ENCODE measurements around the gene NFIB.

Gene NFIB

DNA sequence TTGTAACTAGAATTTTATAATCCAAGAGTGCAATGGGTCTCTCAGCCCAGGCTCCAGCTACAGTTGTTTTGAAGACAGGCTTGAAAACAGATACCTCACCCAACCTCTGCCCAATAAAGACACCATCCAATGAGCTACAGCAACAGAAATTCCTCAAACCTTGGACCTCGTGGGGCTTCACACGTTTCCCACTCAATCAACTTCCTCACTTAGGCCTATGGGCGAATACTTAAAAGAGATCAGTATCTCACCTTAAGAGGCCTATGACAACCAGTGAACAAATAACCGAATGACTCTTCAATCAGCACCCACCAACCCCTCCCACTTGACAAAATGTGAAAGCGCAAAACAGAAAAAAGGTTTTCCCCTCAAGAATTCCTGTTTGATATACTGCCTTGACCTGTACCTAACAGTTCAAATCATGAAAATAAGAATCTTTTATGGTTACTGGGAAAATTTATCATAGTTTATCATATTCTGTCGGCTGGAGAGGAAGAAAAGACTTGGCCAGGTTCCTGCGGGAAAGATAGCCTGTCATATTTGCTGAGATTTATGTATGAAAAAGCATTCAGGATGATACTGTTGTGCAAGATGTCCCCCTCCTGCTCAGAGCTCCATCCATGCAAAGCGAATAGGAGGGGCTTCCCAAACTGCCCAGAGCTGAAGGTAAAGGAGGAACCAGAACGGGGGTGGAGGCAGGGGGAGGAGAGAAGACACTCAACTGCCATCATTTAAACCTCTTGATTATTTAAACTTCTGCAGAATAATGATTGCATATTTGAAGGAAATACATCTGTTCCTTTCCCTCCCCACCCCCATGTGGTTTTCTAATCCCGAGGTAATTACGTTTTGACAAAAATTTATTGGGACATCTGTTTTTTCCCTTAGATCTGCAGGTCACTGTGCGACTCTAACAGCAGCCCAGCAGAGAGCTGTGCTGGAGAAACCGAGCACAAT, 256.3 kb downstream of the NFIB start:
- no peak overlapping the region for H3K27ac ChIP-seq
- no peak for TF ChIP-seq ZFX (IDR thresholded peaks at IDR 0.05; ENCODE audit: borderline replicate concordance)
- TF ChIP-seq, protein P1, sequence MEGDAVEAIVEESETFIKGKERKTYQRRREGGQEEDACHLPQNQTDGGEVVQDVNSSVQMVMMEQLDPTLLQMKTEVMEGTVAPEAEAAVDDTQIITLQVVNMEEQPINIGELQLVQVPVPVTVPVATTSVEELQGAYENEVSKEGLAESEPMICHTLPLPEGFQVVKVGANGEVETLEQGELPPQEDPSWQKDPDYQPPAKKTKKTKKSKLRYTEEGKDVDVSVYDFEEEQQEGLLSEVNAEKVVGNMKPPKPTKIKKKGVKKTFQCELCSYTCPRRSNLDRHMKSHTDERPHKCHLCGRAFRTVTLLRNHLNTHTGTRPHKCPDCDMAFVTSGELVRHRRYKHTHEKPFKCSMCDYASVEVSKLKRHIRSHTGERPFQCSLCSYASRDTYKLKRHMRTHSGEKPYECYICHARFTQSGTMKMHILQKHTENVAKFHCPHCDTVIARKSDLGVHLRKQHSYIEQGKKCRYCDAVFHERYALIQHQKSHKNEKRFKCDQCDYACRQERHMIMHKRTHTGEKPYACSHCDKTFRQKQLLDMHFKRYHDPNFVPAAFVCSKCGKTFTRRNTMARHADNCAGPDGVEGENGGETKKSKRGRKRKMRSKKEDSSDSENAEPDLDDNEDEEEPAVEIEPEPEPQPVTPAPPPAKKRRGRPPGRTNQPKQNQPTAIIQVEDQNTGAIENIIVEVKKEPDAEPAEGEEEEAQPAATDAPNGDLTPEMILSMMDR (IDR thresholded peaks at IDR 0.05), result no peak

- TF ChIP-seq ZFX (IDR thresholded peaks at IDR 0.05; ENCODE audit: borderline replicate concordance), result no peak
- TF ChIP-seq, protein P1 (IDR thresholded peaks at IDR 0.05), result no peak
- no peak overlapping the region for H3K27ac ChIP-seq
These were observed 257.6 kb downstream of the NFIB start for GRCh38 chr9:14056316-14056861.

DNA sequence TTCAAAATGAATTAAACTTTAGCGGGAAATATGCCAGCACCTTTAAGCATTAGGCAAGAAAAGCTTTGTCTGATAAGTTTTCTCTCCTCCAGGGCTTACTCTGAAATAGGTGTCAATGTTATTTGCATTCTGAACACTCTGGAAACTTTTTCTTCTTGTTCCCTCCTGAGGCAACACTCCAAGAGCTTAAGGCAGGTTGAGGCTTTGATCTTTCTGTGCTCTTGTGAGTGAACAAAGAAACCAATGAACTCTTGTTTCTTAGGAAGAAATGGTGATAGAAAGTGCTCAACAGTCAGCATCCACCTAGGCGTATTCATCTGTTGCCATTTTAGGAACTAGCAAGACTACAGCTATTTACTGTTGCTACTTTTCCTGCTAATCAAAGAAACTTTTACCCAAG, 259.8 kb downstream of the NFIB start:
- TF ChIP-seq ZFX (IDR thresholded peaks at IDR 0.05; ENCODE audit: borderline replicate concordance), result no peak
- TF ChIP-seq, protein P1 (IDR thresholded peaks at IDR 0.05), result no peak
- no peak overlapping the region for H3K27ac ChIP-seq

DNA sequence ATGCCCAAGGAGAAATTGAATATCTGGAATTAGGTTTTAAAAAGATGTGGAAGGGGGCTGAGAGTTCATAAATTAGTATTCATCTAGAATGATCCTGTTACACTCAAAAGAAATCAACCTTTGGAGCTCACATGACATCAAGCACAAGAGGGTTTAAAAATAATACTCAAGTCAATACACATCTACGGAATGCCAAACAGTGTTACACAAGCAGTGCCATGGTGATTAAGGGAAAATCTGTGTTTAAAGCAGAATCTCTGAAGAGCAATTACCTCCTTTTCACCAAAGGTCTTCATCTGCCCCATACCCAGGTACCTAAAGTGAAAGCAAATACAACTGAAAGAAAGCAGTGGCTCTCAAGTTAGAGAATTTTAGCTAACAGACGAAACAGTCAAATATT, 261.6 kb downstream of the NFIB start:
- no peak overlapping the region for H3K27ac ChIP-seq
- TF ChIP-seq, protein P1 (IDR thresholded peaks at IDR 0.05), result no peak

- H3K27ac ChIP-seq, result no peak overlapping the region
- TF ChIP-seq ZFX (IDR thresholded peaks at IDR 0.05; ENCODE audit: borderline replicate concordance), result no peak
- TF ChIP-seq, protein P1 (IDR thresholded peaks at IDR 0.05), result no peak
These were observed 262.5 kb downstream of the NFIB start for GRCh38 chr9:14051419-14051818.

DNA sequence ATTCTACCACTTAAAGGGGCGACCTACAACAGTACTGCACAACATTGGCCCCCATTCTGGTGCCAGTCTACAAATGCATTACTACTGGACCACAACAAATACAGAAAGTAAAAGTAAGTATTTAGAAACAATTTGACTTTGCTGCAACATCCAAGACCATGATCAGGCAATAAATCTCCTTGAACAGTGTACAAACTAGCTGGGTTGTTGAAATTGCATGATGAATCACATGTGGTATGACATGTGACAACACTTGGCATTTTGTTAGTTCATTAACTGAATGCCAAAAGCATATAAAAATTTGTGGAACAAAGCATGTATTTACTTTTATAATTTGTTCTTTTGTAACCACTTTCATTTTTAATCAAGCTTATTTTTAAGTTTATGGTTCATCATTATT, 270.5 kb downstream of the NFIB start:
- TF ChIP-seq ZFX (IDR thresholded peaks at IDR 0.05; ENCODE audit: borderline replicate concordance), result no peak
- TF ChIP-seq, protein P1 (IDR thresholded peaks at IDR 0.05), result no peak

DNA sequence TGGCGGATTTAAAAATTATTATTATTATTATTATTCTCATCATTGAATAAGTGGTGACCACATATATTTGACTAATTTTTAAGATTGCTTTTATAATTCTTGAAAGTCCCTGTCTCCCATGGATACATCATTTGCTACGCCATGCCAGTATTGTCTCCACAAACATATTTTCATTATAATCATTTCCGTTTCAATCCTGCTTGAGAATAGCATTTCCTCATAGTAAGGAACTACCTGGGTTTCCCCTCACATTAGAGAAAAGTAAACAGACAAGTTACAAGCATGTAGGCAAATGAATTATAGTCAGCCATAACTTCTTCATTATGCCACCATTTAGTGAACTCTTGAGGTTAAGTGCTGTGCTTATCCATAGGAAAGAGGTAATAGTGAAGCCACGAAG, 276.6 kb downstream of the NFIB start:
- TF ChIP-seq ZFX (IDR thresholded peaks at IDR 0.05; ENCODE audit: borderline replicate concordance), result no peak
- TF ChIP-seq, protein P1 (IDR thresholded peaks at IDR 0.05), result no peak
- H3K27ac ChIP-seq, result no peak overlapping the region

More for the DNA sequence above, 270.5 kb downstream of the NFIB start:
- H3K27ac ChIP-seq, result no peak overlapping the region

Measured in 22Rv1 (cell line).